Islet of Langerhans (tissue), 1 donor: ENCODE measurements around the gene SCNN1G.

Experiments used
- FAIRE-seq: peaks from one replicate; lab custom pipeline; 2011; peaks lifted over from hg19 to GRCh38; lab: Jason Lieb, UNC

Gene SCNN1G

GRCh38 chr16:23155445-23156049, 27.0 kb upstream of the SCNN1G start:
- FAIRE-seq: no peak

- no peak for FAIRE-seq
These were observed 26.4 kb upstream of the SCNN1G start for GRCh38 chr16:23156110-23156509.

DNA sequence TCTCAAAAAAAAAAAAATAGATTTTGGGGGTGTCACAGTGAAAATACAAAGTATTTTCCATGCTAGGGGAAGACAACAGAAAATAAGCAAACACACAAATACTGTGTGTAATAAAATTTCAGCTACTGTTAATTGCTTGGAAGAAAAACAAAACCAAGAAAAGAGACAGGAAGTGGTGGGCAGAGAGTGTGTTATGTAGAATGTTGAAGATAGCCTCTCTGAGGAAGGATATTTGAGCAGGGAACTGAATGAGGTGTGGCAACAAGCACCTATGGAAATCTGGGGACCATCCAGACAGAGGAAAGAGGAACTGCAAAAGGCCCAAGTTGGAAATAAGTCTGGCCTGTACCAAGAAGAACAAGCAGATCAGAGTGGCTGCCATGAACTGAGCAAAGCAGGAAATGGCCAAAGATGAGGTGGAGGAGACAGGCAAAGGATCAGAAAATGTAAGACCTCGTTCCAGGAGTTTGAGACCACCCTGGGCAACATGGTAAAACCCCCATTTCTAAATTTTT, 25.5 kb upstream of the SCNN1G start:
- no peak for FAIRE-seq

- no peak for FAIRE-seq
These were observed 24.4 kb upstream of the SCNN1G start for GRCh38 chr16:23158114-23158513.

DNA sequence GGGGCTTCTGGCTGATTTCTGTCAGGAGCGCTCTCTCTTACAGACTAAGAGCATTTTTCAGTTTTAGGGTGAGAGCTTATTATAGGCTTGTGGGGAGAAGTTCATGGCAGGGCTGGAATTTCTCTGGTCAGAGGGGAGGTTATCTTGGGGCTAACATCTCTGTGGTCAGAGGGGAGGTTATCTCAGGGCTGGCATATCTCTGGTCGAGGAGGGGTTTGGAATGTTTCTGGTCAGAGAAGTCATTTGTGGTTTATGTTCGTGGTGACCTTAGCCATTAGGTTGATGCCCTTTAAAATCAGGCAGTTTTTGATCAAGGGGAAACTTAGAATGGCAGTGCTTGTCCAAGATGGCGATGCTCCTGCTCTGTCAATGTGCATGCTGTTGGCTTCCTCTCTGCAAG, 22.5 kb upstream of the SCNN1G start:
- FAIRE-seq: no peak

GRCh38 chr16:23160574-23160973, 22.0 kb upstream of the SCNN1G start:
- FAIRE-seq: no peak

DNA sequence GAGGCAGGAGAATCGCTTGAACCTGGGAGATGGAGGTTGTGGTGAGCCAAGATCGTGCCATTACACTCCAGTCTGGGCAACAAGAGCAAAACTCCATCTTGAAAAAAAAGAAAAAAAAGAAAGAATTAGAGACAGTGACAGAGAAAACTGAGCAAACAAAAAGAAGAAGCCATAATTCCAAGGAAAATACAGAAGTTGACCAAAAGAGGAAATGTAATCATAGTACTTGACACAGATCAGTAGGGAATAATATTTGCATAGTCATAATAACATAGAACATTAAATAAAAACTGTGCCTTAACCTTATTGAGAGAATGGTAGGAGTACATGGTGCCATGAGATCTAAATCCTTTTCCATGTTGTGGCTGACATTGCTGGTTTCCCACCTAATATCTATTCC, 18.6 kb upstream of the SCNN1G start:
- no peak for FAIRE-seq

- FAIRE-seq: no peak
These were observed 17.8 kb upstream of the SCNN1G start for GRCh38 chr16:23164736-23165135.

DNA sequence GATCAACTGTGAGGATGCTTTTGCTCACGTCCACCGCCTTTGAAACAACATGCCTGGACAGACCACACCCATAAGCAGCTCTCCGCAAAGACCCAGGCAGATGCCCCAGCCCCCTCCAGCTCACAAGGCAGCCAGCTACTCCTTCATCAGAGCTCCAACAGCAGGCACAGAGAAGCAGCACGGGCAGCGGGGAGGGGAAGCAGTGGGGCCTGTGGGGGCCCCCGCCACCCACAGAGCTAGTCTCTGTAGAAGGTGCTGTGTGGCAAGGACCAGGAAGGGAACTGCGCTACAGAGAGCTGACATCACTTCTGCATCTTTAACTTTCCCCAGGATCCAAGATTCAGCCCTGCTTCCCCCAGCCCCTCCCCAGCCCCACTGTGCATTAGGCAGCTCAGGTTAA, 10.0 kb upstream of the SCNN1G start:
- no peak for FAIRE-seq

GRCh38 chr16:23172994-23173393, 9.6 kb upstream of the SCNN1G start:
- no peak for FAIRE-seq

- no peak for FAIRE-seq
These were observed 7.9 kb upstream of the SCNN1G start for GRCh38 chr16:23174622-23175021.

DNA sequence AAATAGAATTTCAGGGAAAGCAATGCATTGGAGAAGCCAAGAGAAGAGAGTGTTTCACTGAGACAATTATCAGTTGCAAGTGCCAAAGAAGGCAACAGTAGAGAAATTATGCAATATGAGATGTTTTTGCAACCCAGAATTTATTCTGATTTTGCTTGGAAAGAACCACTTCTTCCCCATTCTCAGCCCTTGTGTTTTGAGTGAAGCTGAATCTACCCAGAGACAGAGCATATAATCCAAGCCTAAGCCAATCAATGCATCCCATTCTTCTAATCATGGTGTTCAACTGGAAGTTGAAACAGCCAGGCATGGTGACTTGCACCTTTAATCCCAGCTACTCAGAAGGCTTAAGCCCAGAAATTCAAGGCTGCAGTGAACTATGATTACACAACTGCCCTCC, 6.9 kb upstream of the SCNN1G start:
- FAIRE-seq: no peak

- FAIRE-seq: no peak
These were observed 1.0 kb upstream of the SCNN1G start for GRCh38 chr16:23181506-23181905.

DNA sequence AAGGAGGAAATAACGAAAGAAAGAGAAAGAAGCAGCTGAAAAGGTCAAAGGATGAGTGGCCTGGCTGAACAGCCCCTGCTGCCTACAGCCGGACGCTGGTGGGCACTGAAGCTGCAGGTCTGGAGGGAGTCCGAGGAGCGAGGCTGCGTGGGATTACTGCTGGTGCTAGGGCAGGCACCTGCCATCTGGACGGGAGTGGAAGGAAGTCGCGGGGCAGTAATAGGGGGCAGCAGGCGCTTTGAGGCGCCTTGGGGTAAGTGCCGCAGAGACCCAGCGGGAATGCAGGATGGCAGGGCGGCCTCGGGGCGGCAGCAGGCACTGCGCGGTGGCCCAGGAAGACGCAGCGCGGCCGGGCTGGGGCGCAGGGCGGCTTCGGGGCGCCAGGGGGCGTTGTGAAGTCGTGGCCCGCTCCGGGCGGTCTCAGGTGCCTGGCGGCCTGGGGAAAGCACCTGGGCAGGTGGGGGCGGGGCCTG, 303 bp upstream of the SCNN1G start:
- FAIRE-seq: no peak

GRCh38 chr16:23183543-23183862, 958 bp downstream of the SCNN1G start:
- FAIRE-seq: no peak

DNA sequence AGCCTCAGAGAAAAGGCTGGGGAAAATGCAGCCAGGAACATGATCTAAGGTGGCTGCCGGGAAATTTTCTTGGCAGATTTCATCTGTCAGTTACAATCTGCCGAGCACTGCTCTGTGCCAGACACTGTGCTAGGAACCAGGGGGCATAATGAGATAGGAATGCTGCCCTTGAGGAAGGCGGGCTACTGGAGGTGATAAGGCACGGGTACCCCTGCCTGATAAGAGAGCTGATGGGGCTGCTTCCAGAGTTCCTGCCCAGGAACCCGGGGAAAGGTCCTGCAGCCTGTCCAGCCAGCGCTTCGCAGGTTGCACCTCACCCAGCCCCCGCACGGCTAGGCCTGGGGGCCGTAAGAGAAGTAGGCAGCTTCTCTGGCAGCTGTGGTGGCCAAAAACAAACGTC, 3.1 kb downstream of the SCNN1G start:
- no peak for FAIRE-seq

GRCh38 chr16:23186171-23186570, 3.6 kb downstream of the SCNN1G start:
- no peak for FAIRE-seq

- no peak for FAIRE-seq
These were observed 4.8 kb downstream of the SCNN1G start for GRCh38 chr16:23187341-23187740.

GRCh38 chr16:23188911-23189310, 6.4 kb downstream of the SCNN1G start:
- no peak for FAIRE-seq

- no peak for FAIRE-seq
These were observed 12.1 kb downstream of the SCNN1G start for GRCh38 chr16:23194497-23195221.

- FAIRE-seq: no peak
These were observed 12.9 kb downstream of the SCNN1G start for GRCh38 chr16:23195366-23195978.

DNA sequence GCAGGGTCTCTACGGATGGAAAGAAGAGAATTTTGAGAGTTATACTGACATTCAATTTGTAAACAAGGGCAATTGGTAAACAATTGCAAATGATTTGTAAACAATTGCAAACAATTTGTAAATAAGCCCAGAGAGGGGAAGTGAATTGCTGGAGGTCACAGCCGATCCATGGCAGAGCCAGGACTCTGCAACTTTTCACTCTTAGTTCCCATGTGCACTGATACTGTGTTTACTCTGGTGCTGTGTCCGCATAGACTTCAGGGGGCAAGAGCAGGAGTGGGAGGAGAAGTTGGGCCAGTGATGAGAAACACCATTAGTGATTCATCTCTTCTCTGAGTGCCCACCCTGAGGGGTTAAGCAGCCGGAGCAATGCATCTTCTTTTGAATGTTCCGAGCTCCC, 14.0 kb downstream of the SCNN1G start:
- FAIRE-seq: no peak

GRCh38 chr16:23202166-23202565, 19.6 kb downstream of the SCNN1G start:
- FAIRE-seq: no peak

- FAIRE-seq: no peak
These were observed 24.4 kb downstream of the SCNN1G start for GRCh38 chr16:23206986-23207385.
